Measurements from ENCODE around the gene TTC8. TPM values are rescaled to one million over a fixed set of nuclear protein-coding genes. Genes with fewer than 3 reads are reported as not detected.
"Not testable (repeated sequence)": the region's sequence is repeated elsewhere in the genome, so short reads cannot be mapped to it uniquely, and the experiment has no call there.

The TTC8 gene
- polyA plus RNA-seq, 3 donors, result 32.0 to 47.1 (median 41.8) TPM

GRCh38 chr14:88859118-88859517 is 34.7 kb downstream of the TTC8 start:
- DNase-seq, result not testable (repeated sequence)

GRCh38 chr14:88863167-88863566 is 38.7 kb downstream of the TTC8 start:
- DNase-seq, result no peak

- DNase-seq, result no peak
Measured at GRCh38 chr14:88864198-88864597, 39.7 kb downstream of the TTC8 start.

DNA sequence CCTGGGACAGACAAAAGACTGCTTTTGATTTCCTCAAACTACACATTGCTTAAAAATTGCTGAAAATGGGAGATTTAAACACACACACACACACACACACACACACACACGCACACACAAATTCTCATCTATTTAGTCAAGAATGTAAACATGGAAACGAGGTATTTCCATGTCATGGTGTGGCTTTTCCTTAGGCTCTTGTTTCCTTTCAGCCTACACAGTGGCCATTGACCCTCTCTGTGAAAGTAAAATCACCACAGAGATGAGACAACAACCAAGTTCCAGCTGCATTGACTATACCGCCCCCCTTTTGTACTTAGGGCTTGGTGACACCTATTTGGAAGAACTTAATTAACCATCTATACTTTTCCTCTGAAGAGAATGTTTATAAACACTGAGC is 41.9 kb downstream of the TTC8 start:
- DNase-seq, result no peak

- peak; percentile 5 for DNase-seq
Measured at GRCh38 chr14:88868558-88869159, 44.2 kb downstream of the TTC8 start.

- DNase-seq, result no peak
Measured at GRCh38 chr14:88870777-88871176, 46.3 kb downstream of the TTC8 start.

DNA sequence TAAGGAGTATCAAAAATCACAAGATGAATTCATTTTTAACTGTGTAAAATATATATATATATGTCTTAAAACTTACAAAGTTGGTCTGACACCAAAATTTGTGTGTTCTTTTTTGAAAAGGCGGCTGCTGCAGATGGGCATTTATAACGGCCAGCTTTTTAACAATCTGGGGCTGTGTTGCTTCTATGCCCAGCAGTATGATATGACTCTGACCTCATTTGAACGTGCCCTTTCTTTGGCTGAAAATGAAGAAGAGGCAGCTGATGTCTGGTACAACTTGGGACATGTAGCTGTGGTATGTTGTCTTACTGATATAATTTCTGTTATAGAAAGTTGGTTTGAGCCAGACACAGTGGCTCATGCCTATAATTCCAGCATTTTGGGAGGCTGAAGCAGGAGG is 47.0 kb downstream of the TTC8 start:
- no peak for DNase-seq

- DNase-seq, result no peak
Measured at GRCh38 chr14:88872976-88873375, 48.5 kb downstream of the TTC8 start.

- DNase-seq, result no peak
Measured at GRCh38 chr14:88877192-88877591, 52.7 kb downstream of the TTC8 start.

DNA sequence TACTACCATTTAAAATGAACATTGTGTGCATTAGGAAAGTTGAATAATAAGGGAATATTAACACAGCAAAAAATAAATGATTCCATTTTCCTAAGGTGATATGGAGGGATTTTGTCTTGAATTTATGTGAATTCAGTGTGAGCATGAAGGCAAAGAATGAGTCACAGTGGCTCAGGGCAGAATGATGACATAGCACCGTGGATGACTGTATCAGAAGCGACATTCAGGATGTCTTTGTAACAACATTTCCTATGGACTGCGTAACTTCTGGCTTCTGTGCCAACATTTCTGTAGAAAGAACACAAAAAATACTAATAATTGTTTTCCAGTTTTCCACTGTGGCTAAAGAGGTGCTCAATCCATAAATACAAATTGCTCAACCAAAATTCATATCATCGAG is 54.6 kb downstream of the TTC8 start:
- DNase-seq, result no peak

- DNase-seq, result no peak
Measured at GRCh38 chr14:88882236-88882635, 57.8 kb downstream of the TTC8 start.

DNA sequence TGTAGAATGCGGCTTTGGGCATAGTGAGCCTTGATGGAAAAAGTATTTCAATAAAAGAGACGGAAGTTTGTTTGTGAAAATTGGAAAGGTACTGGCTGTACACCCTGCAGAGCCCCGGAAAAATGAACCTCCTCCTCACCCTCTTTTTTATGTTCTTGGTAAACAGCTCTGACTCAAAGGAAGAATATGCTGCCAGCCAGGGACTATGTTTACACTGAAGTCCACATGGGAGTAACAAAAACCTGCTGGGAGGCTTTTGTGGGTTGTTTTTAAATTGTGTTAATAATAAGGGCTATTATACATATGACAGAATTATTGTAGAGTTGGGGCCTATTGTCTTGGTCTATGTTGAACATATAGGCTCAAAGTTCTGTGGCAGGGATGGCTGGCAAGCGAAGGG is 70.7 kb downstream of the TTC8 start:
- DNase-seq, result no peak

DNA sequence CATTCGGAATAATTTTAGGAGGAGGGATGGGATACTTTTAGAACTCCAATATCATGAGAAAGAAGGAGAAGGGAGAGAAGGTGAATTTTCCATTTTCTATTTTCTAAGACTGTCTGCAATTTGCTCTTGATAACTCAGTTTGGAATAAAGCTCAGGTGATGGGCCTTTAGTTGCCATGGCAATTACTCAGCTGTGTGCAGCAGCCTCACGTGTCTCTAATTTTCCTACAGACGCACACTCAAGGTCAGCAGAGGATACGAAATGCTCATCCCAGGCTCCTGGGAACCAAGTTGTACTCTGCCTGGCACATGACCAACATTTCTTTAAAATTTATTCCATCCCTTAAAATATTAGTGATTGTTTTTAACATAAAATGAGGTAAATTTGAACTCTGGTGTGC is 76.7 kb downstream of the TTC8 start:
- no peak for DNase-seq

DNA sequence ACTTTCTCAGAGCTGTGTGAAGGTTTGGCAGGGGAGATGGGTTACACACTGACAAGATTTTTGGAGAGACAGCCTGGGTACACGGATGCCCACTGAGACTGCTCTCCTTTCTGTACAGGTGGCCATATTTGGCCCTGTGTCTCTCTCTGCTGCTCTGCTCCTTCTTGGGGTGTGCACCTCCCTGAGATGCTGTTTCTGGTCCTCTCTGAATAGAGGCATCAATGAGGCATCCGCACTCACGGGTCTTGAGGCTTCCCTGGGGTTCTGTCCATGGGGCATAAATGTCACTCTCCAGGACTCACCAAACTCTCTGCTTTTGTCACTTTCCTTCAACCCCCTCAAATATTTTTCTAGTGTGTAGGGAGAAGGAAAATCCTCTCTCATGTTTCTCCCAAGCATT is 77.5 kb downstream of the TTC8 start:
- no peak for DNase-seq

- no peak for DNase-seq
Measured at GRCh38 chr14:88902850-88903249, 78.4 kb downstream of the TTC8 start.

GRCh38 chr14:88904206-88904647 is 79.8 kb downstream of the TTC8 start:
- no peak for DNase-seq

GRCh38 chr14:88904864-88905263 is 80.4 kb downstream of the TTC8 start:
- DNase-seq, result no peak

GRCh38 chr14:88908216-88908615 is 83.8 kb downstream of the TTC8 start:
- no peak for DNase-seq

GRCh38 chr14:88910386-88910785 is 85.9 kb downstream of the TTC8 start:
- DNase-seq, result no peak

GRCh38 chr14:88911809-88912208 is 87.4 kb downstream of the TTC8 start:
- DNase-seq, result no peak

GRCh38 chr14:88914956-88915355 is 90.5 kb downstream of the TTC8 start:
- DNase-seq, result no peak

DNA sequence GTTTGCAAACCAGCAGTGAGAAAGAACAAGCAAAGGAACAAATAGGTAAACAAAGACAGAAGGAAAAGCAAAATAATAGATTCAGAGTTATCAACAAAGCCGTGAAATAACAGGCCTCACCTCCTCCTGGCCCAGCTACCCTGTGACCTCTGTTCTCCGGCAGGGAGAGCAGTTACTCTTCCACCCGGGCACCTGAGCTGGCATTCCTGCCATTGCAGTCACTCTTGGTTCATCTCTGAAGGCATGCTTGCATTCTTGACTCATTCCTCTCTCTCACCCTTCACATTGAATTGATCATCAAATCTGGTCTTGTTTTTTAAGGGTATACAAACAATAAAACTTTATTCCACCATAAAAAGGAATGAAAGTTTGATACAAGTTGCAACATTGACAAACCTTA is 95.1 kb downstream of the TTC8 start:
- DNase-seq, result no peak
